Measurements from ENCODE around the gene MIP. TPM values are rescaled to one million over a fixed set of nuclear protein-coding genes. Genes with fewer than 3 reads are reported as not detected.

The MIP gene
- total RNA-seq (2022; extraction: Qiagen RNA extraction) = 0.12 TPM in 1 of 5 replicates, not detected in the others

GRCh38 chr12:56454557-56454956 is at the start of gene MIP:
Gene MIP (minus strand): TSS chr12:56454657. CDS start chr12:56454613, 44 bp downstream.

GRCh38 chr12:56488041-56488955 is 33.8 kb upstream of the MIP start, which contains the start of gene GLS2:
Gene GLS2 (minus strand): TSS chr12:56488161. CDS start chr12:56488118, 43 bp downstream.

GRCh38 chr12:56468216-56469006 is 14.0 kb upstream of the MIP start, which contains the start of gene SPRYD4:
Gene SPRYD4 (plus strand): TSS chr12:56468578. CDS start chr12:56468592, 14 bp downstream.

GRCh38 chr12:56448860-56449621 is 5.4 kb downstream of the MIP start, which contains the start of gene TIMELESS:
Gene TIMELESS (minus strand): TSS chr12:56449426. CDS start chr12:56434170, 15,256 bp downstream.

Other genes with a start within 250 kb of the MIP start
- 19.2 to 26.8 TPM (median 25.5 TPM) in 5 replicates for gene RNF41, start 232.7 kb downstream of the MIP start, total RNA-seq (2022; extraction: Qiagen RNA extraction)
- 55.2 to 63.7 TPM (median 60.3 TPM) in 5 replicates for gene NABP2, start 230.3 kb downstream of the MIP start, total RNA-seq (2022; extraction: Qiagen RNA extraction)
- 0.09 TPM in 2 of 5 replicates, not detected in the others for gene SLC39A5, start 224.6 kb downstream of the MIP start, total RNA-seq (2022; extraction: Qiagen RNA extraction)
- gene ANKRD52, start 196.3 kb downstream of the MIP start, total RNA-seq (2022; extraction: Qiagen RNA extraction) = 36.1 to 51.0 TPM (median 50.0 TPM) in 5 replicates
- 16.9 to 19.6 TPM (median 18.6 TPM) in 5 replicates for gene COQ10A, start 187.7 kb downstream of the MIP start, total RNA-seq (2022; extraction: Qiagen RNA extraction)
- gene CS, start 154.3 kb downstream of the MIP start, total RNA-seq (2022; extraction: Qiagen RNA extraction) = 143 to 171 TPM (median 150 TPM) in 5 replicates
- 120 to 150 TPM (median 144 TPM) in 5 replicates for gene CNPY2, start 138.7 kb downstream of the MIP start, total RNA-seq (2022; extraction: Qiagen RNA extraction)
- gene PAN2, start 120.7 kb downstream of the MIP start, total RNA-seq (2022; extraction: Qiagen RNA extraction) = 16.2 to 19.1 TPM (median 17.9 TPM) in 5 replicates
- 0.35 to 1.0 TPM (median 0.57 TPM) in 5 replicates for gene IL23A, start 115.8 kb downstream of the MIP start, total RNA-seq (2022; extraction: Qiagen RNA extraction)
- 11.8 to 15.2 TPM (median 12.7 TPM) in 5 replicates for gene STAT2, start 94.5 kb downstream of the MIP start, total RNA-seq (2022; extraction: Qiagen RNA extraction)
- not detected in 5 replicates for gene APOF, start 91.8 kb downstream of the MIP start, total RNA-seq (2022; extraction: Qiagen RNA extraction)
- gene TIMELESS, start 5.2 kb downstream of the MIP start, total RNA-seq (2022; extraction: Qiagen RNA extraction) = 33.5 to 41.0 TPM (median 36.6 TPM) in 5 replicates
- 1.8 to 2.1 TPM (median 2.0 TPM) in 5 replicates for gene SPRYD4, start 13.9 kb upstream of the MIP start, total RNA-seq (2022; extraction: Qiagen RNA extraction)
- gene GLS2, start 33.5 kb upstream of the MIP start, total RNA-seq (2022; extraction: Qiagen RNA extraction) = 0.06 to 0.22 TPM (median 0.12 TPM) in 5 replicates
- 10.8 to 17.4 TPM (median 13.0 TPM) in 5 replicates for gene RBMS2, start 67.2 kb upstream of the MIP start, total RNA-seq (2022; extraction: Qiagen RNA extraction)
- 31.4 to 46.8 TPM (median 43.6 TPM) in 5 replicates for gene BAZ2A, start 175.7 kb upstream of the MIP start, total RNA-seq (2022; extraction: Qiagen RNA extraction)
- gene ATP5F1B, start 191.3 kb upstream of the MIP start, total RNA-seq (2022; extraction: Qiagen RNA extraction) = 807 to 915 TPM (median 885 TPM) in 5 replicates
- 385 to 489 TPM (median 401 TPM) in 5 replicates for gene PTGES3, start 233.6 kb upstream of the MIP start, total RNA-seq (2022; extraction: Qiagen RNA extraction)

Measured in A549 treated with CORT108297 at 1 μM for 4 hours (cell line).